Umbilical cord (tissue), 2 donors: ENCODE data around the gene FAIM. TPM values are rescaled to one million over a fixed set of nuclear protein-coding genes. Genes with fewer than 3 reads are reported as not detected.
"Not testable (repeated sequence)": the region's sequence is repeated elsewhere in the genome, so short reads cannot be mapped to it uniquely, and the experiment has no call there.

Source experiments
- DNase-seq: peaks from one replicate; pipeline ENCODE4 v3.0.0-alpha.2; 2015; ENCODE audit warnings: low spot score
- total RNA-seq: library from RNA; depleted of rRNA; stranded (reverse); fragments of >200 nt; gene quantifications from one replicate; pipeline ENCODE4 v1.2.3, GENCODE V29; 2014; ENCODE audit warnings: low replicate concordance; ENCODE audit not compliant: insufficient read depth

Gene FAIM
- total RNA-seq, 1 donor from 2014 or later: 4.8 TPM

DNA sequence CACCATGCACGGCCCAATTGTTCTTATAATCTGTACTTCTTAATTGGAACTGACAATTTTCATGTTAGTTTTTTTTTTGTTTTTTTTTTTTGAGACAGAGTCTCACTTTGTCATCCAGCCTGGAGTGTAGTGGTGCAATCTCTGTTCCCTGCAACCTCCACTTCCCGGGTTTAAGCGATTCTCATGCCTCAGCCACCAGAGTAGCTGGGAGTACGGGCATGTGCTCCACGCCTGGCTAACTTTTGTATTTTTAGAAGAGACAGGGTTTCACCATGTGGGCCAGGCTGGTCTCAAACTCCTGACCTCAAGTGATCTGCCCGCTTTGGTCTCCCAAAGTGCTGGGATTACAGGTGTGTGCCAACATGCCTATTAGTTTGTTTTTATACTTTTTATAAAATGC lies 72.4 kb downstream of the FAIM start:
- not testable (repeated sequence) for DNase-seq

GRCh38 chr3:138681463-138682220 lies 73.1 kb downstream of the FAIM start:
- no peak for DNase-seq

DNA sequence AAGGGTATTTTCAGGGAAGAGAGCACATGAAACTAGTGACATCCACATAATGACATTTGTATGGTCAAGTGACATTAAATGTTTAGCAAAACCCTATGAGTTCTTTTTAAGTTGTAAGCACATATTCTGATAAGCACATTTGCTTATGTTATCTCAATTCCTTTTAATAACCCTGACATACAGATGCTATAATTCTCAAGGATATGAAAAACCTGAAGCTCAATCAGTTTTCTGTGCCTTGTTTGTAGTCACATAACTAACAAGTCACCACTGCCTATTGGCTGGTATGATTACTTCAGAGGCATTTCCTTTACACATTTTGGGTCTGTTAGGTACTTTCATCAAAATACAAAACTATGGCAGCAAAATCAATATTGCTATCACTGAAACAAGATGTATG lies 74.1 kb downstream of the FAIM start:
- DNase-seq: no peak

Other genes starting within 250 kb of the FAIM start
- gene ESYT3, start 174.2 kb upstream of the FAIM start, total RNA-seq: 4.1 TPM
- gene CEP70, start 14.5 kb upstream of the FAIM start, total RNA-seq: 59.2 TPM
- 18.5 TPM for gene PIK3CB, start 226.2 kb downstream of the FAIM start, total RNA-seq